Astrocyte of the hippocampus (primary cell): Measurements from ENCODE around the gene PRF1.
"Not testable (repeated sequence)": the region's sequence is repeated elsewhere in the genome, so short reads cannot be mapped to it uniquely, and the experiment has no call there.

Experiments used
- DNase-seq: peaks from one replicate; pipeline ENCODE4 v3.0.0; 2011; ENCODE audit warnings: low read depth, low spot score

PRF1 gene

GRCh38 chr10:70594161-70594560 is 8.4 kb downstream of the PRF1 start:
- DNase-seq: no peak

GRCh38 chr10:70593513-70593890 is 9.0 kb downstream of the PRF1 start:
- no peak for DNase-seq

- no peak for DNase-seq
These were observed 9.6 kb downstream of the PRF1 start for GRCh38 chr10:70592746-70593512.

- DNase-seq: no peak
These were observed 10.3 kb downstream of the PRF1 start for GRCh38 chr10:70592186-70592735.

- DNase-seq: no peak
These were observed 11.7 kb downstream of the PRF1 start for GRCh38 chr10:70590655-70591416.

GRCh38 chr10:70589762-70590654 is 12.5 kb downstream of the PRF1 start:
- DNase-seq: no peak

GRCh38 chr10:70588859-70589570 is 13.5 kb downstream of the PRF1 start:
- no peak for DNase-seq

GRCh38 chr10:70588255-70588654 is 14.3 kb downstream of the PRF1 start:
- no peak for DNase-seq

GRCh38 chr10:70587045-70587658 is 15.4 kb downstream of the PRF1 start:
- DNase-seq: no peak

- no peak for DNase-seq
These were observed 16.1 kb downstream of the PRF1 start for GRCh38 chr10:70586348-70586930.

- no peak for DNase-seq
These were observed 16.9 kb downstream of the PRF1 start for GRCh38 chr10:70585578-70586169.

- DNase-seq: peak; percentile 74
These were observed 17.5 kb downstream of the PRF1 start for GRCh38 chr10:70584909-70585544.

GRCh38 chr10:70584366-70584765 is 18.2 kb downstream of the PRF1 start:
- no peak for DNase-seq

GRCh38 chr10:70583669-70584037 is 18.9 kb downstream of the PRF1 start:
- DNase-seq: no peak

GRCh38 chr10:70582793-70583668 is 19.5 kb downstream of the PRF1 start:
- DNase-seq: no peak

- not testable (repeated sequence) for DNase-seq
These were observed 21.4 kb downstream of the PRF1 start for GRCh38 chr10:70581176-70581575.

GRCh38 chr10:70579234-70580002 is 23.1 kb downstream of the PRF1 start:
- no peak for DNase-seq
